ENCODE measurements around the gene ERBB2. TPM values are rescaled to one million over a fixed set of nuclear protein-coding genes. Genes with fewer than 3 reads are reported as not detected.

ERBB2 gene
- total and polyA plus RNA-seq, 2 of the 13 experiments (the other 11 are each of a cell fraction or from before 2014, with no cell fraction given) = 57.7 to 64.1 TPM

DNA sequence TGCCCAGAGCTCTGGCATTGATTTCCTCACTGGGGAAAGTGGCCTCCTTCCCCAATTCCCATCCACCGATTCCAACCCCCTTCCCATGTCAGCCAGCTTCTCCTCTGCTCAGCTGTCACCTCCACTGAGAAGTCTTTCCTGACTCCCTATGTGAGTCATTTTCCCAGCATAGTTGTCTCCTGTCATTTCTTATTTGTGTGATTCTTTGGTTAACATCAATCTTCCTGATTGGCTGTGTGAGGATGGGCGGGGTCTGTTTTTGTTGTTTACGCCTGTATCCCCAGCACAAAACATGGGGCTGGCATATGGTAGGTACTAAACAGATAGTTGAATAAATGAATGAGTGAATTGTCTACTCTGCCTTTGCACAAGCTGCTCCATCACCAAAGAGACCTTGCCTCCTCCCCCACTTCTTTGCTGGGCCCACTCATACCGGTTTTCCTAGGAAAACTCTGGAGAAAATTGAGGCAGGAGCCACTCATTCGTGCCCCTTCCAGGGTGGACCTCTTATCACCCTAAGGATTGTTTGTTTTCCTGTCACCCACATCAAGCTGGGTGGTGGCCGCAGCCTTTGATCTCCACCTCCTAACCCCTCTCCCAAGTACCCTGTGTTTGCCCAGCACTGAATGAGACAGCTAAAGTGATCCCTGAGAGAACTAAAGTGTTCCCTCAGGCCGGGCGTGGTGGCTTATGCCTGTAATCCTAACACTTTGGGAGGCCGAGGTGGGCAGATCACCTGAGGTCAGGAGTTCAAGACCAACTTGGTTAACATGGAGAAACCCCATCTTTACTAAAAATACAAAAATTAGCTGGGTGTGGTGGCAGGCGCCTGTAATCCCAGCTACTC, 36.7 kb downstream of the ERBB2 start (continued):
- TF ChIP-seq, protein P1, sequence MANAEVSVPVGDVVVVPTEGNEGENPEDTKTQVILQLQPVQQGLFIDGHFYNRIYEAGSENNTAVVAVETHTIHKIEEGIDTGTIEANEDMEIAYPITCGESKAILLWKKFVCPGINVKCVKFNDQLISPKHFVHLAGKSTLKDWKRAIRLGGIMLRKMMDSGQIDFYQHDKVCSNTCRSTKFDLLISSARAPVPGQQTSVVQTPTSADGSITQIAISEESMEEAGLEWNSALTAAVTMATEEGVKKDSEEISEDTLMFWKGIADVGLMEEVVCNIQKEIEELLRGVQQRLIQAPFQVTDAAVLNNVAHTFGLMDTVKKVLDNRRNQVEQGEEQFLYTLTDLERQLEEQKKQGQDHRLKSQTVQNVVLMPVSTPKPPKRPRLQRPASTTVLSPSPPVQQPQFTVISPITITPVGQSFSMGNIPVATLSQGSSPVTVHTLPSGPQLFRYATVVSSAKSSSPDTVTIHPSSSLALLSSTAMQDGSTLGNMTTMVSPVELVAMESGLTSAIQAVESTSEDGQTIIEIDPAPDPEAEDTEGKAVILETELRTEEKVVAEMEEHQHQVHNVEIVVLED (CRISPR knock-in tag; IDR thresholded peaks at IDR 0.05; ENCODE audit: borderline replicate concordance) = peak; percentile 18; the same call in 1 of the 2 replicates
- TF ChIP-seq ZNF431 (CRISPR knock-in tag; IDR thresholded peaks at IDR 0.05; ENCODE audit: borderline replicate concordance, low read depth) (no peak), NR2F6 (IDR thresholded peaks at IDR 0.05) (peak; percentile 94), NR2F6 (CRISPR knock-in tag; IDR thresholded peaks at IDR 0.05) (peak; percentile 90), NFATC3 (CRISPR knock-in tag; IDR thresholded peaks at IDR 0.05) (no peak), ARNTL (CRISPR knock-in tag; IDR thresholded peaks at IDR 0.05) (no peak), CCAR2 (optimal IDR thresholded peaks at IDR 0.05; ENCODE audit: low read depth, low read length) (no peak), MAZ (IDR thresholded peaks at IDR 0.05; ENCODE audit: borderline replicate concordance, low read depth, low read length) (no peak; the same call in 1 of the 2 replicates), MAZ (CRISPR knock-in tag; IDR thresholded peaks at IDR 0.05; ENCODE audit: low read depth) (no peak), ZNF484 (CRISPR knock-in tag; IDR thresholded peaks at IDR 0.05; ENCODE audit: borderline replicate concordance, low read depth) (no peak), ZNF207 (IDR thresholded peaks at IDR 0.05; ENCODE audit: borderline replicate concordance) (no peak), SSRP1 (CRISPR knock-in tag; IDR thresholded peaks at IDR 0.05) (0 out of 2 replicates have a peak, but pooled peaks have one; percentile 42), DNMT1 (CRISPR knock-in tag; IDR thresholded peaks at IDR 0.05) (no peak), ARNT2 (CRISPR knock-in tag; IDR thresholded peaks at IDR 0.05; ENCODE audit: low read depth) (peak; percentile 71; the same call in 1 of the 2 replicates), TCF12 (IDR thresholded peaks at IDR 0.05) (no peak), TCF12 (CRISPR knock-in tag; IDR thresholded peaks at IDR 0.05) (0 out of 2 replicates have a peak, but pooled peaks have one; percentile 42), ZFP37 (CRISPR knock-in tag; IDR thresholded peaks at IDR 0.05; ENCODE audit: borderline replicate concordance) (no peak), ZNF550 (CRISPR knock-in tag; IDR thresholded peaks at IDR 0.05; ENCODE audit: borderline replicate concordance) (0 out of 2 replicates have a peak, but pooled peaks have one; percentile 34)
- TF ChIP-seq, protein P2, sequence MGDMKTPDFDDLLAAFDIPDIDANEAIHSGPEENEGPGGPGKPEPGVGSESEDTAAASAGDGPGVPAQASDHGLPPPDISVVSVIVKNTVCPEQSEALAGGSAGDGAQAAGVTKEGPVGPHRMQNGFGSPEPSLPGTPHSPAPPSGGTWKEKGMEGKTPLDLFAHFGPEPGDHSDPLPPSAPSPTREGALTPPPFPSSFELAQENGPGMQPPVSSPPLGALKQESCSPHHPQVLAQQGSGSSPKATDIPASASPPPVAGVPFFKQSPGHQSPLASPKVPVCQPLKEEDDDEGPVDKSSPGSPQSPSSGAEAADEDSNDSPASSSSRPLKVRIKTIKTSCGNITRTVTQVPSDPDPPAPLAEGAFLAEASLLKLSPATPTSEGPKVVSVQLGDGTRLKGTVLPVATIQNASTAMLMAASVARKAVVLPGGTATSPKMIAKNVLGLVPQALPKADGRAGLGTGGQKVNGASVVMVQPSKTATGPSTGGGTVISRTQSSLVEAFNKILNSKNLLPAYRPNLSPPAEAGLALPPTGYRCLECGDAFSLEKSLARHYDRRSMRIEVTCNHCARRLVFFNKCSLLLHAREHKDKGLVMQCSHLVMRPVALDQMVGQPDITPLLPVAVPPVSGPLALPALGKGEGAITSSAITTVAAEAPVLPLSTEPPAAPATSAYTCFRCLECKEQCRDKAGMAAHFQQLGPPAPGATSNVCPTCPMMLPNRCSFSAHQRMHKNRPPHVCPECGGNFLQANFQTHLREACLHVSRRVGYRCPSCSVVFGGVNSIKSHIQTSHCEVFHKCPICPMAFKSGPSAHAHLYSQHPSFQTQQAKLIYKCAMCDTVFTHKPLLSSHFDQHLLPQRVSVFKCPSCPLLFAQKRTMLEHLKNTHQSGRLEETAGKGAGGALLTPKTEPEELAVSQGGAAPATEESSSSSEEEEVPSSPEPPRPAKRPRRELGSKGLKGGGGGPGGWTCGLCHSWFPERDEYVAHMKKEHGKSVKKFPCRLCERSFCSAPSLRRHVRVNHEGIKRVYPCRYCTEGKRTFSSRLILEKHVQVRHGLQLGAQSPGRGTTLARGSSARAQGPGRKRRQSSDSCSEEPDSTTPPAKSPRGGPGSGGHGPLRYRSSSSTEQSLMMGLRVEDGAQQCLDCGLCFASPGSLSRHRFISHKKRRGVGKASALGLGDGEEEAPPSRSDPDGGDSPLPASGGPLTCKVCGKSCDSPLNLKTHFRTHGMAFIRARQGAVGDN (CRISPR knock-in tag; IDR thresholded peaks at IDR 0.05) = no peak
- TF ChIP-seq, protein P3, sequence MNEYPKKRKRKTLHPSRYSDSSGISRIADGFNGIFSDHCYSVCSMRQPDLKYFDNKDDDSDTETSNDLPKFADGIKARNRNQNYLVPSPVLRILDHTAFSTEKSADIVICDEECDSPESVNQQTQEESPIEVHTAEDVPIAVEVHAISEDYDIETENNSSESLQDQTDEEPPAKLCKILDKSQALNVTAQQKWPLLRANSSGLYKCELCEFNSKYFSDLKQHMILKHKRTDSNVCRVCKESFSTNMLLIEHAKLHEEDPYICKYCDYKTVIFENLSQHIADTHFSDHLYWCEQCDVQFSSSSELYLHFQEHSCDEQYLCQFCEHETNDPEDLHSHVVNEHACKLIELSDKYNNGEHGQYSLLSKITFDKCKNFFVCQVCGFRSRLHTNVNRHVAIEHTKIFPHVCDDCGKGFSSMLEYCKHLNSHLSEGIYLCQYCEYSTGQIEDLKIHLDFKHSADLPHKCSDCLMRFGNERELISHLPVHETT (CRISPR knock-in tag; conservative IDR thresholded peaks at IDR 0.05) = no peak
